ENCODE data around the gene TMEM161A.
"Not testable (repeated sequence)": the region's sequence is repeated elsewhere in the genome, so short reads cannot be mapped to it uniquely, and the experiment has no call there.

The TMEM161A gene

DNA sequence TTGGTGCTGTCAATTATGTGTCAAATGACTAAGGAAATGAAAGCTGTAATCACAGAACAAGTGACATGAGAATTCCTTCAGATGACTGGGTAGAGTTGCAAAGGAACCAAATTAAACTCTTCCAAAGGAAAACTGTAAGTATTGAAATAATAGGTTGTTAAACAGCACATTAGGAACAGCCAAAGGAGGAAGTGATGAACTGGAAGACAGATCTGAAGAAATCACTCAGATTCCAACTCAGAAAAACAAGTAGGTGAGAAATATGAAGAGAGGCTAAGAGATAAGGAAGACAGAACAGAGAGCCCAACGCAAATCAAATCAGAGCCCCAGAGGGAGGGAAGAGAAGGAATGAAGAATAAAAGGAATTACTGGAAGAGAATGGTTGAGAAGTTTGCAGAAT lies 15.4 kb downstream of the TMEM161A start:
- DNase-seq (ENCODE audit: low read depth in 2 of 2) = no peak

- no peak for DNase-seq (ENCODE audit: low read depth in 2 of 2)
Measured at GRCh38 chr19:19121371-19121770, 16.9 kb downstream of the TMEM161A start.

DNA sequence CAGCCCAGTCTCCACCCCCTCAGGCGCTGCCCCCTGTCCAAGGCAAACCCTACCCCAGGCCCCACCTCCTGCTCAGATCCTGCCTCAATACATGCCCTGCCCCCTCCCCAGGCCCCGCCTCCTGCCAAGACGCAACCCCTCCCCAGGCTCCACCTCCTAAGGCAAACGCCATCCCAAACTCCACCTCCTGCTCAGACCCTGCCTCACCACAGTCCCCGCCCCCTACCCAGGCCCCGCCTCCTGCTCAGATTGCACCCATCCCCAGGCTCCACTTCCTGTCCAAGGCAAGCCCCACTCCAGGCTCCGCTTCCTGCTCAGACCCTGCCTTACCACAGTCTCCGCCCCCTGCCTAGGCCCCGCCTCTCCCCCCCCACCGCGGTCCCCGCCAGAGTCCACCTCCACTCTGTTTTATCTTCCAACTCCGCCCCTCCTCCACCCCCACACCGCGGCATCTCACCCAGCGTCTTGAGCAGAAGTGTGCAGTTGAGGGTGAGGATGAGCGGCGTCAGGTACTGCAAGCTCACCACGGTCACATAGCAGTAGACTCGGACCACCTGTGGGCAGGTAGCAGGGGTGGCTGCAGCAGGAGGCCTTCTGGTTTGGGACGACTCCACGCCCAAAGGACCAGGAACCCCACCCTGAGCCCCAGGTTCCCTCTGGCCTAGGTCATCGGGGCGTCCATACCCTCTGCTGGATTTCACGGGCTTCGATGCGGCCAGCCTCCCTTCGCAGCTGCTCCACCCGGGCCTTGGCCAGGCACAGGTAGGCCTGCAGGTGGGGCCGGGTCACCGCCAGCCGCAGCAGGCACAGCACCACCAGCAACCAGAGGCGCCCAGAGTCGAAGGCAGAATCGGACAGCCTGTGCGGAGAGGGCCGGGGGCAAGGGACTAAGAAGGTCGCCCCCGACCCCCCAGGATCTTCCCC lies 17.7 kb downstream of the TMEM161A start:
- DNase-seq (ENCODE audit: low read depth in 2 of 2) = peak in 1 of 2 donors; percentile 35

DNA sequence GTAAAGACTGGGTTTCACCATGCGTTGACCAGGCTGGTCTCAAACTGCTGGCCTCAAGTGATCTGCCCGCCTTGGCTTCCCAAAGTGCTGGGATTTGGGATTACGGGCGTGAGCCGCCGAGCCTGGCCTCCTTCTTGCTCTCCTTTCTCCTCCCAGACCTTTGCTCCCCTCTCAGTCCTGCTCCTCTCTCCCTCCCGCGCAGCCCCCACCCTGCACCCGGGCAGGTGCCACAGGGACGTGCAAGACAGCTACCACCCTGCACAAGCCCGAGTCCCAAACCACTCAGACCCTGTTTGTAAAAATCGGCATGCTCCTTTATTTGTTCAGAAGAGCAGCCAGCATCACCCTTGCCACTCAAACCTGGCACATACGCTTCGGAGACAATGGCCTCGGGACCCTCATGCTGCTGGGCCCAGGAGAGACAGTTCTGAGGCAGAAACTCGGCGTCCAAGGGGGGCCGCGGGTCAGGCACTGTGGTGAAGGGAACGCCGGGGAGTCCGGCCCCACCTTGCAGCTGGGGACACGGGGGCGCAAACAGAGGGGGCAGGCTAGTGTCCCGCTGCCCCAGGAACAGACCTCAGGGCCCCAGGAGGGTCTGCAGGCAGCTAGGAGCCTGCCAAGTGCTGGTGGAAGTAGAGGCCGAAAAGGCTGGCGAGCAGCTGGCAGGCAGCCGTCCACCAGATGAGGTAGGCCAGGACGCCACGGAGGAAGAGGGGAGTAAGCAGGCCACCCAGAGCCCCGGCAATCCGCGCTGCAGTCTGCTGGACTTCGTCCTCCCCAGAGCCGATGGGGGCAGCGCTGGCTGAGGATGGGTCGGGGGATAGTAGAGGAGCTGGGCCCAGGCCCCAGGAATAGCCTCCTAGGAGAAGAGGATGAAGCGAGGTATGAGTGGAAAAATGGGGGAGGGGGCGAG lies 18.7 kb downstream of the TMEM161A start:
- no peak for DNase-seq (ENCODE audit: low read depth in 2 of 2)

DNA sequence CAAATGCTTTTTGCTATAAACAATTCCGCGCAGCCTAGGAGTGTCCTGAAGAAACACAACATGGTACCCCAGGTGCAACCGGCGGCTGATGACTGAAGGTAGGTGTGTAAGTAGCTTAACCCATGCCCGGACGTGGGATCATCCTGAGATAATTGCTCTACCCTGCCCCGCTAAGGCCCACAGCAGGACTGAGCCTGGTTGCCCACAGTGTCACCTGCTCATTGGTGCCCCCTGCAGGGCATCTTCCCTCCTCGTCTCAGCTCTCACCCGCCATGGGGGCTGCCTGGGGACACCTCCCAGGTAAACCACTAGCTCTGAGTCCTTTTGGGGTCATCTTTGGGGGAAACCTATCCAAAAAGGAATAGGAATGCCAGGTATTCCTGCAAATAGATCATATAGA lies 22.3 kb downstream of the TMEM161A start:
- DNase-seq (ENCODE audit: low read depth in 2 of 2) = peak; percentile 40 to 58

DNA sequence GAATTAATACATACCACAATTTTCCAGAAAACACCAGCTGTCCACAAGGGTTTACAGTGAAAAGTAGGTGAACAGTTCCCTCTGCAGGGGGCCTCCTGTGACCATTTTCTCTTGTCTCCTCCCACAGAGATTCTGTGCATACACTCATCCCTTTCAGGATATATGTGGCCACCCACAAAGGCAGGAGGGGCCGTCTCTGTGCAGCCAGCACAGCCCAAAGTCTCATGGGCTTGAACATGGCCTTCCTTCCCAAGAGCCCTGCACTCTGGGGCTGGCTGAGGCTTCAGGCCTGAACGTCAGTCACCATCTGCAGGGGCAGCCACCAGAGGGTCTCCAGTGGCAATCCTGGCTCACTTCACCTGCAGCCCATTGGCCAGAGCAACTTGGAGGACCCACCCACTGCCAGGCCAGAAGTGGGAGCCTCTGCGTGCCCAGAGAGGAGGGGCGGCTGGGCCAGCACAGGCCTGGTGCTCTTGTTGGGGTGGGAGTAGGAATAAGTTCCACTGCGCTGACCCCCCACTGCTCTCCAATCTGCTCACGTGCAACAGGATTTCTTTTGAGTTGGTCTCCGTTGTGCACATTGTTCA lies 25.1 kb downstream of the TMEM161A start:
- DNase-seq (ENCODE audit: low read depth in 2 of 2) = no peak

DNA sequence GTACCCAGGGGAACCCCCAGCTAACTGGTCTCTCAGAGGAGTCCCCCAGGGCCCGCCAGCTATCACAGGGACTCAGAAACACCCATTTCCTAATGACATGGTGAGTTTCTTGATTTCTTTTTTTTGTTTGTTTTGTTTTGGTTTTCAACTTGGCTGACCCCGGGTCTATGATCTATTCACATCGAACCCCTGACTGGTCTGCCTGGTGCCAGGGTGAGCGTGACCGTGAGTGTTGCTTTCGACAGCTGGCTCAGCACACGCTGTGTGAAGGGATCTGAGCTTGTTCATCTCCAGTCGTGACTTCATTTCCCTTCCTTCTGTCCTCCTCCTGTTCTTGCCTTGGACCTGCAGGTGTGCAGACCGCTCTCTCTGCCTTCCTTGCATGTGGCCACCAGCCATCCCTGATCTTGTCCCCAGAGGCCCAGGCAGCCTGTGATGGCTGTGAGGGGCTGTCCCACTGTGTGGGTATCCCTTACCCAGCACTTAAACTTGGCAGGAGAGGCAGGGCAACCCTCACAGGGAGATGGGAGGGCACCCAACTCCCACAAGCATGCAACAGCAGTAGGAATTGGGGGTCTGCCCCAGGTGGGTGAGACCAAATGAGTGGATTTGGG lies 26.2 kb downstream of the TMEM161A start:
- no peak for DNase-seq (ENCODE audit: low read depth in 2 of 2)

GRCh38 chr19:19111136-19111835 lies 27.0 kb downstream of the TMEM161A start:
- DNase-seq (ENCODE audit: low read depth in 2 of 2) = no peak

GRCh38 chr19:19110410-19111135 lies 27.7 kb downstream of the TMEM161A start:
- no peak for DNase-seq (ENCODE audit: low read depth in 2 of 2)

- DNase-seq (ENCODE audit: low read depth in 2 of 2) = no peak
Measured at GRCh38 chr19:19109601-19110000, 28.7 kb downstream of the TMEM161A start.

DNA sequence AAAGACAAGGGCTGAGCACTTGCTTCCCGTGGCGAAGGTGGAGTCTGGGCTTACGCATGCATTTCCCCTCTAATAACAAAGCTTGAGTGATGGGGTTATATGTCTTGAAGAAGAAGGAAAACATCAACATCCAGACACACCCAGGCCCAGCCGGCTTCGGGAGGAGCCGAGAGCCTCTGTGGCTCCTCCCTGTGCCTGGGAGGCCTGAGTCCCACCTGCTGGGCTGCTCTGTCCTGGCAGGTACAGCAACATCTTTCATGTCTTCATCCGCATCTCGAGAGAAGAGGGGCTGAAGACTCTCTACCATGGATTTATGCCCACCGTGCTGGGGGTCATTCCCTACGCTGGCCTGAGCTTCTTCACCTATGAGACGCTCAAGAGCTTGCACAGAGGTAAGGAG lies 30.6 kb downstream of the TMEM161A start:
- DNase-seq (ENCODE audit: low read depth in 2 of 2) = no peak

DNA sequence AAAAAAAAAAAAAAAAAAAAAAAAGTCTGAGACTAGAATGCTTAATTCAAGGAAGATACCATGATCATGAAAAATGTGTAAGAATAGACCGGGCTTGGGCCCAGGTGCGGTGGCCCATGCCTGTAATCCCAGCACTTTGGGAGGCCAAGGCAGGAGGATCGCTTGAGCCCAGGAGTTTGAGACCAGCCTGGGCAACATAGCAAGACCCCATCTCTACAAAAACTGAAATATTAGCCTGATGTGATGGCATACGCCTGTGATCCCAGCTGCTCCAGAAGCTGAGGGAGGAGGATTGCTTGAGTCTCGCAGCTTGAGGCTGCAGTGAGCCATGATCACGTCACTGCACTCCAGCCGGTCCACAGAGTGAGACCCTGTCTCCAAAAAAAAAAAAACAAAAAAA lies 31.3 kb downstream of the TMEM161A start:
- DNase-seq (ENCODE audit: low read depth in 2 of 2) = not testable (repeated sequence)

DNA sequence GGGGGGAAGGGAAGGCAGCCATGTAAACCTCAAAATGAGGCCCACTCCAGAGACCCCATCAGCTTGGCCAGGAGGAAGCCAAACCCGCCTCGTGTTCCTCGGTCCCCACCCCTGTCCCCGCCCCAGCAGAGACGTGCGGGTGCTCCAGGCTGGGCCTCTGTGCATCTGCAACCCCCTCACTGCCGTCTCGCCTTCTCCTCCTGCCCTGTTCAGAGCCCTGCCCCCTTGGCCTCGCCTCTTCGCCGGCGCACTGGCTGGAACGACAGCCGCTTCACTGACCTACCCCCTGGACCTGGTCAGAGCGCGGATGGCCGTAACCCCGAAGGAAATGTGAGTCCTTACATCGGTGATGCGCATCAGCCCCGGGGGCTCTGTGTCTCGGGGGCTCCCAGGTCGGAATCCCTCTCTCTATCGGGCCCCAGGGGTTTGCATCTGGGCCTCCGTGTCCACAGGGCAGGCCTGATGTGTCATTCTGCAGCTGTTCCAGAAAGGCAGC lies 32.2 kb downstream of the TMEM161A start:
- no peak for DNase-seq (ENCODE audit: low read depth in 2 of 2)

- DNase-seq (ENCODE audit: low read depth in 2 of 2) = no peak
Measured at GRCh38 chr19:19105365-19106055, 32.8 kb downstream of the TMEM161A start.

GRCh38 chr19:19103167-19103566 lies 35.1 kb downstream of the TMEM161A start:
- DNase-seq (ENCODE audit: low read depth in 2 of 2) = no peak

GRCh38 chr19:19102566-19102965 lies 35.7 kb downstream of the TMEM161A start:
- DNase-seq (ENCODE audit: low read depth in 2 of 2) = not testable (repeated sequence)

DNA sequence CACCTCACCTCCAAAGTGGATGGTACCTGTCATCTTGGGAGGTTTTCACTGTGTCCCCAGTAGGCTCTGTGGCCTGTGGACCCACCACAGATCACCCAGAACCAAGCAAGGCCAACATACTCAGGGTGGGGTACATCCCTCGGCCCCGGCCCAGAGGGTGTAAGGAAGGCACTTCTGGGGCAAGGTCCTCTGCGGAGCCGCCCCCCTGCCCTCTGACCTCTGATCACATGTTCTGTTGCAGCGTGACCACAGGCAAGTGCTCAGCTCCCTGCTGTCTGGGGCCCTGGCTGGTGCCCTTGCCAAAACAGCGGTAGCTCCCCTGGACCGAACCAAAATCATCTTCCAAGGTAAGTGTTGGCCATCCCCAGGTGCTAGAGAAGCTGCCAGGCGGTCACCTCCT lies 36.7 kb downstream of the TMEM161A start:
- DNase-seq (ENCODE audit: low read depth in 2 of 2) = no peak

DNA sequence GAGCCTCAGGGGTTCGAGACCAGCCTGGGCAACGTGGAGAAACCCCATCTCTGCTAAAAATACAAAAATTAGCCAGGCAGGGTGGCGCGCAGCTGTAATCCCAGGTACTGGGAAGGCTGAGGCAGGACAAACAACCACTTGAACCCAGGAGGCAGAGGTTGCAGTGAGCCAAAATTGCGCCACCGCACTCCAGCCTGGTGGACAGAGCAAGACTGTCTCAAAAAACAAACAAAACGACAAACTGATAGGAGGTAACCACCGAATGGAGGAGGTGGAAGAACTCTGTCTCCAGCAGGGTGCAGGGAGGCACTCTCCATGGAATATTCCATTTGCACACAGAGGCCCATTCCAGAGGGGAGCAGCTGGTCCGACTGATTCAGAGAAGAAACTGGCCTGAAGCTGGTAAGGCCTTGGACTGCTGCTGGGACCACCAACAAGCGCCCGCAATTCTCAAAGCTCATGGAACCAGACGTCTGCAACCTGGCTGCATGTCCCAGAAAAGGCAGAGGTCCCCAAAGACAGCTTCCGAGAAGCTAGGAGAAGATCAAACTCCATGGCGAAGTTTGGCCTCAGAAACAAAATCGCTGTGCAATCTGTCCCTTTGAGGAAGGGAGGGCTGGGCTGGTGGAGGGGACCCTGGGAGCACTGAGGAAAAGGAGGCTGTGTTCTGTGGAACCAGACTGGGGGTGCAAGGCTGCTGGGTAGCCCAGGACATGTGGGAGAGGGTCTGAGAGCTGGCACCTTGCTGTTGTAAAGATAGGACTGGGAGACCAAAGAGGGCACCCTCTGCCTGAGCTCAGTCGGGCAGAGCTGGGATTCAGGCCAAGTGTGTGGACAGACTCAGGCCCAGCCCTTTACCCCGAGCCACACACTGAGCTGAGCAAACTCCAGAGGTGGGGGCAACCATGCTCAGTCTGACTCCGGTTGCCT lies 39.3 kb downstream of the TMEM161A start:
- no peak for DNase-seq (ENCODE audit: low read depth in 2 of 2)
